Measurements from ENCODE around the gene GNG12.

The GNG12 gene

DNA sequence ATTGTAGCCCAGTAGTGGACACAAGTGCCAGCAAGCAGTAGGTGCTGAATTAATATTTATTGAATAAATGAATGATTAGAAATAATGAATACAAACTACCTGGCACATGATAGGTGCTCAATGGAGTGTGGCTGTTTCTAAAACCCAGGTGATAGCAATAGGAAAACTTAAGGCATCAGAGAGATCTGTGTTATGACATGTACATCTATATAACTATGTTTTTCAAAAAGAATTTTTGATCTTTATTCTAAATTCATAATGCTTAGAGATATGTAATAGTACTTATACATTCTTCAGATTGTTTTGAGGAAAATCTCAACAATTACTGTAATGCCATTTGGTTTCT, 143.3 kb downstream of the GNG12 start:
- no peak for DNase-seq (ENCODE audit: extremely low spot score)
- ChIA-PET POLR2A (no interaction called here), CTCF (interaction anchor here (2.7 kb wide), 1 partner anchor 11 kb away, joined by 9 read pairs; no protein-coding TSS in a partner anchor)
- TF ChIP-seq, protein P1, sequence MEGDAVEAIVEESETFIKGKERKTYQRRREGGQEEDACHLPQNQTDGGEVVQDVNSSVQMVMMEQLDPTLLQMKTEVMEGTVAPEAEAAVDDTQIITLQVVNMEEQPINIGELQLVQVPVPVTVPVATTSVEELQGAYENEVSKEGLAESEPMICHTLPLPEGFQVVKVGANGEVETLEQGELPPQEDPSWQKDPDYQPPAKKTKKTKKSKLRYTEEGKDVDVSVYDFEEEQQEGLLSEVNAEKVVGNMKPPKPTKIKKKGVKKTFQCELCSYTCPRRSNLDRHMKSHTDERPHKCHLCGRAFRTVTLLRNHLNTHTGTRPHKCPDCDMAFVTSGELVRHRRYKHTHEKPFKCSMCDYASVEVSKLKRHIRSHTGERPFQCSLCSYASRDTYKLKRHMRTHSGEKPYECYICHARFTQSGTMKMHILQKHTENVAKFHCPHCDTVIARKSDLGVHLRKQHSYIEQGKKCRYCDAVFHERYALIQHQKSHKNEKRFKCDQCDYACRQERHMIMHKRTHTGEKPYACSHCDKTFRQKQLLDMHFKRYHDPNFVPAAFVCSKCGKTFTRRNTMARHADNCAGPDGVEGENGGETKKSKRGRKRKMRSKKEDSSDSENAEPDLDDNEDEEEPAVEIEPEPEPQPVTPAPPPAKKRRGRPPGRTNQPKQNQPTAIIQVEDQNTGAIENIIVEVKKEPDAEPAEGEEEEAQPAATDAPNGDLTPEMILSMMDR (IDR thresholded peaks at IDR 0.05; ENCODE audit: control extremely low read depth, extremely low read depth, low read depth, missing control alignments): no peak

DNA sequence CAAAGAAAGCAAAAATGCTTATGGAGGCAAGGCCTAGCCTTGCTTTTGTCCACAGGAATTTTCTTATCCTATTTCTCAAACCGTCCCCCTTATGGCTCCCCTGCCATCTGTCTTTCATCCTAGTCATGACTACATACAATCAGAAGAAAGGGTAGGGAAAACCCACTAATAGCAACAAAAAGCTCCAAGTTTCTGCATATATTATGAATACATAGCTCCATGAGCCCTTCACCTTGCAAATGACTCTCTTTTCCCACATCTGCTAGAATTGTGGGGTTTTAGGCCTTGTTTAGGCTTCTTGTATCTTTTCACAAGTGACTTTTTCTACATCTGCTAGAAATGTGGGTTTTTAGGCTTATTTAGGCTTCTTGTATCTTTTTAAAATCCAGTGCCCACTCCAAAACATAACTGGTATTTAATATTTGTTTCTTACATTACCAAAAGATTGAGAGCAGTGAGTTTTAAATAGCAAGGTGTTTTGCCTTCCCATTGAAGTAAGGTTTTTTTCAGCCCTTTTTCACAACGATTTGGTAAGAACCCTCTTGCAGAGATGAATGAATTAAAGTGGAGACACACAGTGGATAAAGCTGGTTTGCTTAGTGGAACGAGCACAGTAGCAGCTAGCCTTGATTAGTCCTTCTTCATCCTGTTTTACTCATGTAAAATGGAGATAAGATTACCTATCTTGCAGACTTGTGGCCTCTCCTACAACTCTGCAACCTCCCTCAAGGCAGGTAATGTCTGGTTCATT, 143.8 kb downstream of the GNG12 start:
- TF ChIP-seq, protein P1 (IDR thresholded peaks at IDR 0.05; ENCODE audit: control extremely low read depth, extremely low read depth, low read depth, missing control alignments): no peak
- ChIA-PET CTCF (interaction anchor here (1.2 to 1.6 kb wide), 3 partner anchors 34 to 162 kb away, joined by 3 to 4 read pairs (median 4); no protein-coding TSS in a partner anchor), POLR2A (no interaction called here)
- DNase-seq (ENCODE audit: extremely low spot score): no peak

DNA sequence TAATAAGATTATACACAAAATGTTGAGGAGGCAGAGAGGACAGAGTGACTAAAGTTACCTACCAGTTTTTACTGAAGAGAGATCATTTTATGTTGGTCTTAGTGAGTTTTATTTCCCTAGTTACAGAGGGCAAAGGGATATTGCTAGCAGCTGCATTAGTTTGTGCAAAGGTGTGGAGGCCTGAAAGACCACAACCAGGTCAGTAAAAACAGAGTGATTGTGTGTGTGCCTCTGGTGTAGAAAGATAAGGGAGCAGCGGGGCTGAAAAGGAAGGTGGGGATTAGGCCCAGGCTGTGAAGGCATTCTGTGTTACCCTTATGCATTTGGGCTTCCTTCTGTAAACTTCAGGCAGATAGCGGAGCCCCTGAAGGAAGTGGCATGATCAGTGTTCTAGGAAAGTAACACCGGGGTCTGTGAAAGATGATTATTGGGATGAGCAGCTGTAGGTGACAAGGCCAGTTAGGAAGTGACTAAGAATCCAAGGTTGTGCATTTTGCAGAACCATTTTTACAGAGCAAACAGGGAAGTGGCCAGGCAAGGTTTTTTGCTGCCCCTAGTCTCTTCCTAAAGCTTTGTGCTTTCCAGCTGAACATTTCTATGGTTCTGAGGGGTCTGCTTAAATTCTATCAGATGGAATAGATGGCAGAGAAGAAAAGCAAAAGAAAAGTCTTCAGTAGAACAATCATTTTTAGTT, 144.6 kb downstream of the GNG12 start:
- no peak for DNase-seq (ENCODE audit: extremely low spot score)
- ChIA-PET CTCF (interaction anchor here (1.2 to 1.6 kb wide), 3 partner anchors 35 to 162 kb away, joined by 3 to 4 read pairs (median 4); no protein-coding TSS in a partner anchor), POLR2A (no interaction called here)
- TF ChIP-seq, protein P1 (IDR thresholded peaks at IDR 0.05; ENCODE audit: control extremely low read depth, extremely low read depth, low read depth, missing control alignments): no peak

DNA sequence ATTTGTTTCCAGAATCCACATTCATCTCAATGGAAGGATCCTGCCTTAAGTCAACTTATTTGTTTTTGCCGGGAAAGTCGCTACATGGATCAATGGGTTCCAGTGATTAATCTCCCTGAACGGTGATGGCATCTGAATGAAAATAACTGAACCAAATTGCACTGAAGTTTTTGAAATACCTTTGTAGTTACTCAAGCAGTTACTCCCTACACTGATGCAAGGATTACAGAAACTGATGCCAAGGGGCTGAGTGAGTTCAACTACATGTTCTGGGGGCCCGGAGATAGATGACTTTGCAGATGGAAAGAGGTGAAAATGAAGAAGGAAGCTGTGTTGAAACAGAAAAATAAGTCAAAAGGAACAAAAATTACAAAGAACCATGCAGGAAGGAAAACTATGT, 145.6 kb downstream of the GNG12 start:
- TF ChIP-seq, protein P1 (IDR thresholded peaks at IDR 0.05; ENCODE audit: control extremely low read depth, extremely low read depth, low read depth, missing control alignments): no peak
- ChIA-PET CTCF (interaction anchor here (1.1 to 1.8 kb wide), 4 partner anchors 15 to 152 kb away, joined by 3 to 16 read pairs (median 4); no protein-coding TSS in a partner anchor), POLR2A (no interaction called here)
- no peak for DNase-seq (ENCODE audit: extremely low spot score)

DNA sequence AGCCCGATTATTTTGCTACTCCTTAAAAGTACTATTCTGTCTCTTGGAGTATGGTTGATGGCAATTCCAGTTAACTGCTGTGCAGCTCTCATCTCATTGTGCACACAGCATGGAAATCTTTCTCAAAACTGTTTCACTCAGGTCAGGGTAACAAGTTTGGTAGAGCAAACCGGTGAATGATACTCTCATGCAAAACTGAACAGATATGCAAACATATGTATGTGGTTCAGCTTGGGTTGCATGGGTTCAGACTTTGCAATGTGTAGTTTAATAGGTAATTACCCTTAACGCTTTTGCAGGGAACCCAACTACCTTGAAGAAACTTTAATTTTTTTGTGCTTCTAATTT, 146.1 kb downstream of the GNG12 start:
- POLR2A ChIA-PET: interaction anchor here (1.0 to 1.4 kb wide), 2 partner anchors 72 to 117 kb away, joined by 3 read pairs; no protein-coding TSS in a partner anchor
- TF ChIP-seq, protein P1 (IDR thresholded peaks at IDR 0.05; ENCODE audit: control extremely low read depth, extremely low read depth, low read depth, missing control alignments): no peak
- no peak for DNase-seq (ENCODE audit: extremely low spot score)
- CTCF ChIA-PET: interaction anchor here (1.1 to 1.8 kb wide), 4 partner anchors 11 to 152 kb away, joined by 3 to 16 read pairs (median 4); no protein-coding TSS in a partner anchor
